ENCODE results near the gene ABCG4. TPM values are rescaled to one million over a fixed set of nuclear protein-coding genes. Genes with fewer than 3 reads are reported as not detected.

ABCG4 gene
- polyA plus RNA-seq, 1 donor from 2014 or later, result 1.5 TPM

DNA sequence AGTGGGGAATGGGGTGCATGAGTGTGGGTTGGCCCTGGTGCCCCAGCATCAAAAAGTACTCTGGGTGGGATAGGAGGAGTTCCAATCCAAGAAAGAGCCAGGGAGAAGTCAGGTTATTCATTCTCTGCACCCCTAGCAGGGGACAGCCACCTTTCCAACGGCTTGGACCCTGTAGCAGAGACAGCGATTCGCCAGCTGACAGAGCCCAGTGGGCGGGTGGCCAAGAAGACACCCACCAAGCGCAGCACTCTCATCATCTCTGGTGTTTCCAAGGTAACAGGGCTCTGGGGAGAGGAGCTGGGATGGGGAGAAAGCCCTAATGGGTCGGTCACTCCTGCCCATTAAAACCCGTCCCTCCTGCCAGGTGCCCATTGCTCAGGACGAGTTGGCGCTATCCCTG is 35.1 kb upstream of the ABCG4 start:
- no peaks in the 10 kb centered on the region for H3F3A ChIP-seq (ENCODE audit: insufficient read depth, low read length, poor library complexity, severe bottlenecking)
- H4K20me1 ChIP-seq (ENCODE audit: insufficient read depth), result no peaks in the 10 kb centered on the region
- no peak overlapping the region for H3K9ac ChIP-seq (ENCODE audit: low read length)
- H2AFZ ChIP-seq (ENCODE audit: low read depth, low read length), result no peak overlapping the region
- H3K36me3 ChIP-seq (ENCODE audit: insufficient read depth, low read length), result no peaks in the 10 kb centered on the region
- H3K79me2 ChIP-seq (replicated peaks; ENCODE audit: insufficient read depth, low read length), result no peaks in the 10 kb centered on the region
- no peaks in the 10 kb centered on the region for H3K27me3 ChIP-seq (ENCODE audit: insufficient read depth, low read depth, low read length)
- no peak overlapping the region for H3K4me2 ChIP-seq (ENCODE audit: low read length)
- H3K9me3 ChIP-seq (ENCODE audit: low read length), result no peaks in the 10 kb centered on the region
- TF ChIP-seq, protein P1, sequence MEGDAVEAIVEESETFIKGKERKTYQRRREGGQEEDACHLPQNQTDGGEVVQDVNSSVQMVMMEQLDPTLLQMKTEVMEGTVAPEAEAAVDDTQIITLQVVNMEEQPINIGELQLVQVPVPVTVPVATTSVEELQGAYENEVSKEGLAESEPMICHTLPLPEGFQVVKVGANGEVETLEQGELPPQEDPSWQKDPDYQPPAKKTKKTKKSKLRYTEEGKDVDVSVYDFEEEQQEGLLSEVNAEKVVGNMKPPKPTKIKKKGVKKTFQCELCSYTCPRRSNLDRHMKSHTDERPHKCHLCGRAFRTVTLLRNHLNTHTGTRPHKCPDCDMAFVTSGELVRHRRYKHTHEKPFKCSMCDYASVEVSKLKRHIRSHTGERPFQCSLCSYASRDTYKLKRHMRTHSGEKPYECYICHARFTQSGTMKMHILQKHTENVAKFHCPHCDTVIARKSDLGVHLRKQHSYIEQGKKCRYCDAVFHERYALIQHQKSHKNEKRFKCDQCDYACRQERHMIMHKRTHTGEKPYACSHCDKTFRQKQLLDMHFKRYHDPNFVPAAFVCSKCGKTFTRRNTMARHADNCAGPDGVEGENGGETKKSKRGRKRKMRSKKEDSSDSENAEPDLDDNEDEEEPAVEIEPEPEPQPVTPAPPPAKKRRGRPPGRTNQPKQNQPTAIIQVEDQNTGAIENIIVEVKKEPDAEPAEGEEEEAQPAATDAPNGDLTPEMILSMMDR (IDR thresholded peaks at IDR 0.05; ENCODE audit: poor library complexity, severe bottlenecking), result no peak
- no peak for TF ChIP-seq SMC3 (conservative IDR thresholded peaks at IDR 0.05; ENCODE audit: poor library complexity)
- TF ChIP-seq TAF1 (IDR thresholded peaks at IDR 0.05; ENCODE audit: low read depth), result no peak
- TF ChIP-seq, protein P2, sequence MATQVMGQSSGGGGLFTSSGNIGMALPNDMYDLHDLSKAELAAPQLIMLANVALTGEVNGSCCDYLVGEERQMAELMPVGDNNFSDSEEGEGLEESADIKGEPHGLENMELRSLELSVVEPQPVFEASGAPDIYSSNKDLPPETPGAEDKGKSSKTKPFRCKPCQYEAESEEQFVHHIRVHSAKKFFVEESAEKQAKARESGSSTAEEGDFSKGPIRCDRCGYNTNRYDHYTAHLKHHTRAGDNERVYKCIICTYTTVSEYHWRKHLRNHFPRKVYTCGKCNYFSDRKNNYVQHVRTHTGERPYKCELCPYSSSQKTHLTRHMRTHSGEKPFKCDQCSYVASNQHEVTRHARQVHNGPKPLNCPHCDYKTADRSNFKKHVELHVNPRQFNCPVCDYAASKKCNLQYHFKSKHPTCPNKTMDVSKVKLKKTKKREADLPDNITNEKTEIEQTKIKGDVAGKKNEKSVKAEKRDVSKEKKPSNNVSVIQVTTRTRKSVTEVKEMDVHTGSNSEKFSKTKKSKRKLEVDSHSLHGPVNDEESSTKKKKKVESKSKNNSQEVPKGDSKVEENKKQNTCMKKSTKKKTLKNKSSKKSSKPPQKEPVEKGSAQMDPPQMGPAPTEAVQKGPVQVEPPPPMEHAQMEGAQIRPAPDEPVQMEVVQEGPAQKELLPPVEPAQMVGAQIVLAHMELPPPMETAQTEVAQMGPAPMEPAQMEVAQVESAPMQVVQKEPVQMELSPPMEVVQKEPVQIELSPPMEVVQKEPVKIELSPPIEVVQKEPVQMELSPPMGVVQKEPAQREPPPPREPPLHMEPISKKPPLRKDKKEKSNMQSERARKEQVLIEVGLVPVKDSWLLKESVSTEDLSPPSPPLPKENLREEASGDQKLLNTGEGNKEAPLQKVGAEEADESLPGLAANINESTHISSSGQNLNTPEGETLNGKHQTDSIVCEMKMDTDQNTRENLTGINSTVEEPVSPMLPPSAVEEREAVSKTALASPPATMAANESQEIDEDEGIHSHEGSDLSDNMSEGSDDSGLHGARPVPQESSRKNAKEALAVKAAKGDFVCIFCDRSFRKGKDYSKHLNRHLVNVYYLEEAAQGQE (IDR thresholded peaks at IDR 0.05; ENCODE audit: borderline replicate concordance), result no peak
- no peak for TF ChIP-seq EP300 (conservative IDR thresholded peaks at IDR 0.05; ENCODE audit: poor library complexity, severe bottlenecking)
- TF ChIP-seq MXI1 (conservative IDR thresholded peaks at IDR 0.05; ENCODE audit: poor library complexity, severe bottlenecking), result no peak
- no peak for TF ChIP-seq POLR2AphosphoS5 (IDR thresholded peaks at IDR 0.05)
- TF ChIP-seq EZH2 (IDR thresholded peaks at IDR 0.05; ENCODE audit: borderline replicate concordance, insufficient read depth, low read length, poor library complexity, severe bottlenecking), result no peak
- TF ChIP-seq RAD21 (conservative IDR thresholded peaks at IDR 0.05), result no peak
- H3K4me3 ChIP-seq (ENCODE audit: low read length), result no peak overlapping the region
- H3K27ac ChIP-seq (ENCODE audit: low read length), result no peak overlapping the region
- no peaks in the 10 kb centered on the region for H3K9me2 ChIP-seq (ENCODE audit: insufficient read depth, low read length)

DNA sequence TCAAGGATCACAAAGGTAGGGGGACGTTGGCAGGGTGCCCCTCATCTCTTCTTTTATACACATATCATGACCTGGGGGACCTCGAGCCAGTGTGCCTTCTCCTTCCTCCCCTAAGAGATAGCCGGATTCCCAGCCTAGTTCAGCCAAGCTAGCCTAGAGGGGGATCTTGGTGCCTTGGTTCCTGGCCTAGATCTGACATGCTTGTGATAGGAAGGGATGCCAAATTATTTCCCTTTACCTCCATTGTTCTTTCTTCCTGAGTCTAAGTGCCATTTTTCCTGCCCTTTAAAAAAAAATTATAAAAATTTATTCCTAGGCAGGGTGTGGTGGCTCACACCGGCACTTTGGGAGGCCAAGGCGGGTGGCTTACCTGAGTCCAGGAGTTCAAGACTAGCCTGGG is 34.5 kb upstream of the ABCG4 start:
- no peaks in the 10 kb centered on the region for H4K20me1 ChIP-seq (ENCODE audit: insufficient read depth)
- H3K27ac ChIP-seq (ENCODE audit: low read length), result no peak overlapping the region
- H3K27me3 ChIP-seq (ENCODE audit: insufficient read depth, low read depth, low read length), result no peaks in the 10 kb centered on the region
- no peaks in the 10 kb centered on the region for H3K9me3 ChIP-seq (ENCODE audit: low read length)
- TF ChIP-seq SMC3 (conservative IDR thresholded peaks at IDR 0.05; ENCODE audit: poor library complexity) (no peak), EP300 (conservative IDR thresholded peaks at IDR 0.05; ENCODE audit: poor library complexity, severe bottlenecking) (no peak), RAD21 (conservative IDR thresholded peaks at IDR 0.05) (no peak), TAF1 (IDR thresholded peaks at IDR 0.05; ENCODE audit: low read depth) (no peak), POLR2AphosphoS5 (IDR thresholded peaks at IDR 0.05) (no peak), MXI1 (conservative IDR thresholded peaks at IDR 0.05; ENCODE audit: poor library complexity, severe bottlenecking) (no peak), EZH2 (IDR thresholded peaks at IDR 0.05; ENCODE audit: borderline replicate concordance, insufficient read depth, low read length, poor library complexity, severe bottlenecking) (no peak)
- TF ChIP-seq, protein P2 (IDR thresholded peaks at IDR 0.05; ENCODE audit: borderline replicate concordance), result no peak
- TF ChIP-seq, protein P1 (IDR thresholded peaks at IDR 0.05; ENCODE audit: poor library complexity, severe bottlenecking), result no peak
- no peak overlapping the region for H3K4me3 ChIP-seq (ENCODE audit: low read length)
- H3K9ac ChIP-seq (ENCODE audit: low read length), result no peak overlapping the region
- H3K9me2 ChIP-seq (ENCODE audit: insufficient read depth, low read length), result no peaks in the 10 kb centered on the region
- H3K4me2 ChIP-seq (ENCODE audit: low read length), result no peak overlapping the region
- H3F3A ChIP-seq (ENCODE audit: insufficient read depth, low read length, poor library complexity, severe bottlenecking), result no peaks in the 10 kb centered on the region
- no peak overlapping the region for H2AFZ ChIP-seq (ENCODE audit: low read depth, low read length)
- H3K79me2 ChIP-seq (replicated peaks; ENCODE audit: insufficient read depth, low read length), result no peaks in the 10 kb centered on the region
- no peaks in the 10 kb centered on the region for H3K36me3 ChIP-seq (ENCODE audit: insufficient read depth, low read length)

Data from neural cell (in vitro differentiated cells).